Prostate gland (tissue), 2 donors: ENCODE data around the gene KIF16B.

Experiments used
- CTCF ChIP-seq, 4 experiments: fragments of 200-600 bp in 2 of 4; fragments of 450-650 bp in 2 of 4; sonication (generic) in 2 of 4; IDR thresholded peaks; 1 replicate in 3 of 4; 2 replicates in 1 of 4; pipeline ENCODE4 v1.5.1; 2016 to 2019; ENCODE audit warnings: antibody characterized with exemption in 4 of 4, mild to moderate bottlenecking in 2 of 4, moderate library complexity in 2 of 4
- POLR2A ChIP-seq: fragments of 450-650 bp; IDR thresholded peaks from one replicate; pipeline ENCODE4 v1.6.1; 2016; ENCODE audit warnings: antibody characterized with exemption, mild to moderate bottlenecking
- POLR2AphosphoS5 ChIP-seq: sonication (generic); formaldehyde crosslinking; IDR thresholded peaks from one replicate; pipeline ENCODE4 v1.6.1; 2017; ENCODE audit warnings: antibody characterized with exemption

- no peak for TF ChIP-seq POLR2AphosphoS5
- TF ChIP-seq POLR2A = no peak
- TF ChIP-seq CTCF (IDR thresholded peaks at IDR 0.05) = no peak
Observed at GRCh38 chr20:16314748-16315159, 258.5 kb downstream of the KIF16B start.
